ENCODE data around the gene ASTN2.

The ASTN2 gene

DNA sequence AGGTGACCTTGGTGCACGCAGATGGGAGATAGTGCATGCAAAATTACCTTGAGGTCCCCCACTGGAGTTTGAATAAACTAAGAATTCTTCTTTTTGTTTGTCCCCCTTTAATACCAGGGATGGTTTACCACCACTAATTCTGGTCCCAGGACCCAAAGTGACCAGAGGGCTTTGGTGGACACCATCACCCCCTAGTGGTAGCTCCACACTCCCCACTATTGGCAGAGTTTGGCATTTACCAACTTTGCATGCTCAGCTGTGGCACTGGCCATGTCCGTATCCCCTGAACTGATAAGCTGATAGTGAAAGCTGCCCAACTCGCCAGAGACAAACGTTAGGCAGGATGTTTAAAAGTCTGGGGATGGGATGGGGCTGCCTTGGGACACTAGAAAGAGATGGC is 3.3 kb downstream of the ASTN2 start:
- no peak for DNase-seq (ENCODE audit: low read depth)
- H3K4me3 ChIP-seq (ENCODE audit: low read depth, low read length): no peak overlapping the region
- TF ChIP-seq, protein P1, sequence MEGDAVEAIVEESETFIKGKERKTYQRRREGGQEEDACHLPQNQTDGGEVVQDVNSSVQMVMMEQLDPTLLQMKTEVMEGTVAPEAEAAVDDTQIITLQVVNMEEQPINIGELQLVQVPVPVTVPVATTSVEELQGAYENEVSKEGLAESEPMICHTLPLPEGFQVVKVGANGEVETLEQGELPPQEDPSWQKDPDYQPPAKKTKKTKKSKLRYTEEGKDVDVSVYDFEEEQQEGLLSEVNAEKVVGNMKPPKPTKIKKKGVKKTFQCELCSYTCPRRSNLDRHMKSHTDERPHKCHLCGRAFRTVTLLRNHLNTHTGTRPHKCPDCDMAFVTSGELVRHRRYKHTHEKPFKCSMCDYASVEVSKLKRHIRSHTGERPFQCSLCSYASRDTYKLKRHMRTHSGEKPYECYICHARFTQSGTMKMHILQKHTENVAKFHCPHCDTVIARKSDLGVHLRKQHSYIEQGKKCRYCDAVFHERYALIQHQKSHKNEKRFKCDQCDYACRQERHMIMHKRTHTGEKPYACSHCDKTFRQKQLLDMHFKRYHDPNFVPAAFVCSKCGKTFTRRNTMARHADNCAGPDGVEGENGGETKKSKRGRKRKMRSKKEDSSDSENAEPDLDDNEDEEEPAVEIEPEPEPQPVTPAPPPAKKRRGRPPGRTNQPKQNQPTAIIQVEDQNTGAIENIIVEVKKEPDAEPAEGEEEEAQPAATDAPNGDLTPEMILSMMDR (IDR thresholded peaks at IDR 0.05; ENCODE audit: low read depth, low read length, missing control alignments): peak; percentile 77

DNA sequence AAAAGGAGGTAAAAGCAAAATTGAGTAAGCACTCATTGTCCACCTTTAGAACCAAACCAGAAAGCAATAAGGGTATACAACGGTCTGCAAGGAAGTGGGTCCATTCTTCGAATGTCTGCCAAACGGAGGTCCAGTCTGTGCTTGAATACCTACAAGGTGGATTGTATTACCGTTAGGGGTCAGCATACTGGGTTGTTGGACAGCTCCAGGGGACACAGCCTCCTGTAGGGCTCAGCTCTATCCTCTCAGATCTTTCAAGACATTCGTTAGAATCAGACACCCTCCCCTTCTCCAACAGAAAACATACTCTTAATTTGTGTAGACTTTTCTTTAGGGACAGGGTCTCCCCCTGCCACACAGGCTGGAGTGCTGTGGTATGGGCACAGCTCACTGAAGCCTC is 5.5 kb downstream of the ASTN2 start:
- TF ChIP-seq, protein P1 (IDR thresholded peaks at IDR 0.05; ENCODE audit: low read depth, low read length, missing control alignments): no peak
- no peak overlapping the region for H3K4me3 ChIP-seq (ENCODE audit: low read depth, low read length)
- DNase-seq (ENCODE audit: low read depth): no peak

DNA sequence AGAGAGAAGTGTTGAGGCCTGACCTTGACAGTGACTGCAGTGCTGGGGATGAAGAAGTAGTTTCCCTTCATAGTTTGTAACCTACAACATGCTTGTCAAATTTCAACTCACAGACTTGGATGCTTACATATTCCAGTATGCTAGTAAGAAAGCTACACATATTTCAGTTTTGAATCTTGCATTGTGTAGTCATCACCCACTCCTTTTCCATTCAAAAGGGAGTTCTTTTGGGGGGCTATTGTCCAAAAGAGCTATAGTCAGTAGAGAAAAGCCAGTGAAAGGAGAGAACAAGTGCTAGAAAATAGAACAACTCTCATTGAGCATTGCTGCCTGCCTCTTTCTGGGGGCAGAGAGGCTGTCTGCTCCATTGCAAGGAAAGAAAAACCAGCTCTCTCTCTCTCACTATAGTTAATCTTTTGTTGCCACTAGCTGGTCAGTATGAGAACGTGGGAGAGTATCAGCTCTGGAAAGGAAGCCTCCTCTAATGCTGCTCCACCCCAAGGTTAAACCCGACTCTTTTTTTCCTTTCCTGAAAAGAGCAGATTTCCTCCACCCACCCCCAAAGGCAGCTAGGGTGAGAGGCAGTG is 7.3 kb downstream of the ASTN2 start:
- TF ChIP-seq, protein P1 (IDR thresholded peaks at IDR 0.05; ENCODE audit: low read depth, low read length, missing control alignments): no peak
- no peak for DNase-seq (ENCODE audit: low read depth)

DNA sequence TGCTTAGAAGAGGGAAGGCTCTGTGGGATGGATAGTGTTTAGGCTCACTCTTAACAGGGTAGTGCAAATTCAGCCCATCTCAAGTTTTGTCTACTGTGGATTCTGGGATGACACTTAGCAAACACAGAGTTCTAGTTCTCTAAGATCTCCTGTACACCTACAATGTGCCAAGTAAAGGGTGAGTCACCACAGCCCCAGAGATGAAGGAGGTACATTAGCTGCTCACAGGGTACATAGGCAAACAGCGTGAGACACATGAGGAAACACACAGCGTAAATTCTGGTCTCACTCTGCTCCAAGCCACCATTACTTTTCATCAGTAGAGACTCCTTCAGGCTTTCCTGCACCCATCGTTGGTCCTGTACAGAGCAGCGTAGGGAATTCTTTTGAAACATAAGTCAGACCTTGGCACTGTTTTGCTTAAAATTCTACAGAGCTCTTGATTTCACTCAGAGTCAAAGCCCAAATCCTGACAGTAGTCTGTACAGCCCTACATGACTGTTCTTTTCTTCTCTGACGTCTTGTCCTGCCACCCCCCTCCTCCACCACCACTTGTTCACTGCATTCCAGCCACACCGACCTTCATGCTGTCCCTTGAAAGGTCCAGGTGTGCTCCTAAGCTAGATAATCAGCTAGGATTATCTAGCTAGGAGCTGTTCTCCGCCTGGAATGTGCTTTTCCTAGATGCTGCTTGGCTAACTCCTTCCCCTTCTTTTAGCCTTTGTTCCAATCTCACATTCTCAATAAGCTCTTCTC is 8.7 kb downstream of the ASTN2 start:
- no peak for DNase-seq (ENCODE audit: low read depth)
- TF ChIP-seq, protein P1 (IDR thresholded peaks at IDR 0.05; ENCODE audit: low read depth, low read length, missing control alignments): no peak
- H3K4me3 ChIP-seq (ENCODE audit: low read depth, low read length): no peak overlapping the region

More for the DNA sequence above, 7.3 kb downstream of the ASTN2 start:
- no peak overlapping the region for H3K4me3 ChIP-seq (ENCODE audit: low read depth, low read length)

DNA sequence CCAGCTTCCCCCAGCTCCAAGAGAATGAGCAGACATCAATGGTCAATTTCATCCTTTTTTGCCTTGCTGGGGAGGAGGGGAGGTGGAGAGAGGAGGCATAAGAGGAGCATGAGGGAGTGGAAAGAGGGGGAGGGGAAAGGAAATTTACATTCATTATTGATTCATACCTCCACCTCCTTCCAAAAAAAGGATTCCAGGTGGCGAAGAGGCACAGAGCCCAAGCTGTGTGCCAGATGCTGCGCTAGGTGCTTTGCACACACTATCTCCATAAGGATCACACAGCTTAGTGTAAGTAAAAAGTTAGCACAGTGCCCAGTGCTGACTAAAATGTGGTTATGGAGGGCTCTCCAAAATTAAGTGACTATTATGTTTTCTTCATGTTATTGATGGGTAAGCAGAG is 11.0 kb downstream of the ASTN2 start:
- TF ChIP-seq, protein P1 (IDR thresholded peaks at IDR 0.05; ENCODE audit: low read depth, low read length, missing control alignments): no peak
- H3K4me3 ChIP-seq (ENCODE audit: low read depth, low read length): no peak overlapping the region
- DNase-seq (ENCODE audit: low read depth): no peak

DNA sequence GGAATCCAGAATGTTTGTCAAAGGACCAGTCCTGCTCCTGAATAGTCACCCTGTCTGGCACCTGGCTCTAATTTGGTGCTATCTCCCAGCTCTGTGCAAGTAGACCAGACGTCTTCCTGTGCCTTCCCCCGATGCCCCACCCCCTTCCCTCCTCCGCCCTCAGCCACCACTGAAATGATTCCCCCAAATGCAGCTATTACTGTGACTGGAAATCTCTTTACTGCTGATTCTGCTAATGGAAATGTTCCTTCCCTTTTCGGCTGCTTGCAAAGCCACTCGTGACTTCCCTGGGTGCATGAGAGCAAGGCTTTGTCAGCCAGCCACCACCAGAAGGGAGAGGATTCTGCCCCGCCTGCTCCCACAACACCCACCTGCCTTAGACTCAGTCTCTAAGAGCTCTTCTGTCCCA is 11.4 kb downstream of the ASTN2 start:
- TF ChIP-seq, protein P1 (IDR thresholded peaks at IDR 0.05; ENCODE audit: low read depth, low read length, missing control alignments): no peak
- H3K4me3 ChIP-seq (ENCODE audit: low read depth, low read length): no peak overlapping the region
- no peak for DNase-seq (ENCODE audit: low read depth)

DNA sequence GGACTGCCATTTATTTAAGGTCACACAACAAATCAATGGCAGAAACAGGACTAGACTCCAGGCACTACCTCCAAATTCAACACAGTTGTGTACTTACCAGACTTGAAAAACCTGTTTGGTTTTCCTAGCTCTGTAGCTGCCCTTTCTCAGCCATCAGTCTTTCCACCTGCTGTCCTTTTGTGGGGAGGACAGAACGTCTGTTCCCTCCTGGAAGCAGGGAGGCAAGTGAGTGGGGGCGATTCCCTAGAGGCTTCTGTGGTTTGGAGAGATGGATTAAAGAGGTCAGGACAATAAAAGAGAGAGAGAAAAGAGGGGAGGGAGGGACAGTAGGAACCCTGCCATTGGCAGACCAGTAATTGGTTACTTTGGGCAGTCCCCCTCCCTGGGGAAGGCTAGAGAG is 14.7 kb downstream of the ASTN2 start:
- TF ChIP-seq, protein P1 (IDR thresholded peaks at IDR 0.05; ENCODE audit: low read depth, low read length, missing control alignments): no peak
- no peak overlapping the region for H3K4me3 ChIP-seq (ENCODE audit: low read depth, low read length)
- DNase-seq (ENCODE audit: low read depth): no peak

Data from GM12864 (cell line).